ENCODE measurements around the gene LINGO3. TPM values are rescaled to one million over a fixed set of nuclear protein-coding genes. Genes with fewer than 3 reads are reported as not detected.

Gene LINGO3
- total RNA-seq, 4 donors from 2014 or later = not detected

GRCh38 chr19:2289714-2290435, 18.1 kb downstream of the LINGO3 start:
- H3K27me3 ChIP-seq = peaks cover 52% of the 10 kb centered on the region
- no peaks in the 10 kb centered on the region for H3K9me3 ChIP-seq
- peak overlapping the region; percentile 49 for H3K27ac ChIP-seq
- 2% methylated on average over 64 of the region's 74 CpGs for WGBS
- TF ChIP-seq POLR2A (IDR thresholded peaks at IDR 0.05) = no peak
- no peak for TF ChIP-seq POLR2AphosphoS5 (IDR thresholded peaks at IDR 0.05)
- no peak for TF ChIP-seq EP300 (IDR thresholded peaks at IDR 0.05)
- TF ChIP-seq CTCF (IDR thresholded peaks at IDR 0.05) = no peak
- peaks cover 39% of the 10 kb centered on the region for H3K4me1 ChIP-seq
- H3K36me3 ChIP-seq = peaks cover 4% of the 10 kb centered on the region
- peak in 1 of 2 donors; percentile 74 for DNase-seq (ENCODE audit: low spot score in 2 of 2)
- H3K4me3 ChIP-seq = peak overlapping the region; percentile 49

GRCh38 chr19:2288818-2289713, 18.9 kb downstream of the LINGO3 start:
- H3K9me3 ChIP-seq = no peaks in the 10 kb centered on the region
- TF ChIP-seq CTCF (IDR thresholded peaks at IDR 0.05) (no peak), POLR2AphosphoS5 (IDR thresholded peaks at IDR 0.05) (no peak), EP300 (IDR thresholded peaks at IDR 0.05) (no peak), POLR2A (IDR thresholded peaks at IDR 0.05) (no peak)
- peaks cover 4% of the 10 kb centered on the region for H3K36me3 ChIP-seq
- peaks cover 31% of the 10 kb centered on the region for H3K4me1 ChIP-seq
- no peak for DNase-seq (ENCODE audit: low spot score in 2 of 2)
- peak overlapping the region; percentile 18 for H3K4me3 ChIP-seq
- 42% methylated on average over 7 of the region's 28 CpGs for WGBS
- H3K27me3 ChIP-seq = peaks cover 48% of the 10 kb centered on the region
- peak overlapping the region; percentile 49 for H3K27ac ChIP-seq

DNA sequence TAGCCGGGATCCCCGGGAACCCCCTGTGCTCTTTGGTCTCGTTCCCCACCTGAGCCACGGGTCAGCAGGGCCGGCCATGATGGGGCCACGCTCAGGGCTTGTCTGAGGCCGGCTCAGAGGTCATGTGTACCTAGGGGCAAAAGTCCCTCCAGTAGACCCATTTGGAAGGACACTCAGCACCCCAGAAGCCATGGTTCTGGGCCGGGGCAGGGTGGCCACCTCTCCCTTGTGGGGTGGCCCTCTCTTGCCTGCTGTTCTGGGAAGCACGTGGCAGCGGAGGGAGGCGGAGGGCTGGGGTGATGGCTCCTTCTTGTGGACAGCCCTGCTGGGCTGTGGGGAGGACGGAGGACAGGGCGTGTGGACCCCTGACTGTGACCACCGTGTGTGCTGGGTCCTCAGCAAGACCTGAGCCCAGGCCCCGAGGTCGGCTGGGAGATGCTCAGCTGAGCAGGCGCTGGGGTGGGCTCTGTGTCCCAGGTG, 19.6 kb downstream of the LINGO3 start:
- Histone ChIP-seq H3K4me1 (peaks cover 27% of the 10 kb centered on the region), H3K36me3 (peaks cover 4% of the 10 kb centered on the region), H3K27ac (no peak overlapping the region), H3K9me3 (no peaks in the 10 kb centered on the region), H3K27me3 (peaks cover 44% of the 10 kb centered on the region), H3K4me3 (no peak overlapping the region)
- DNase-seq (ENCODE audit: low spot score in 2 of 2) = no peak
- TF ChIP-seq CTCF (IDR thresholded peaks at IDR 0.05) = no peak
- TF ChIP-seq POLR2A (IDR thresholded peaks at IDR 0.05) = no peak
- TF ChIP-seq EP300 (IDR thresholded peaks at IDR 0.05) = no peak
- no peak for TF ChIP-seq POLR2AphosphoS5 (IDR thresholded peaks at IDR 0.05)
- 90% methylated on average over 11 of the region's 17 CpGs for WGBS

DNA sequence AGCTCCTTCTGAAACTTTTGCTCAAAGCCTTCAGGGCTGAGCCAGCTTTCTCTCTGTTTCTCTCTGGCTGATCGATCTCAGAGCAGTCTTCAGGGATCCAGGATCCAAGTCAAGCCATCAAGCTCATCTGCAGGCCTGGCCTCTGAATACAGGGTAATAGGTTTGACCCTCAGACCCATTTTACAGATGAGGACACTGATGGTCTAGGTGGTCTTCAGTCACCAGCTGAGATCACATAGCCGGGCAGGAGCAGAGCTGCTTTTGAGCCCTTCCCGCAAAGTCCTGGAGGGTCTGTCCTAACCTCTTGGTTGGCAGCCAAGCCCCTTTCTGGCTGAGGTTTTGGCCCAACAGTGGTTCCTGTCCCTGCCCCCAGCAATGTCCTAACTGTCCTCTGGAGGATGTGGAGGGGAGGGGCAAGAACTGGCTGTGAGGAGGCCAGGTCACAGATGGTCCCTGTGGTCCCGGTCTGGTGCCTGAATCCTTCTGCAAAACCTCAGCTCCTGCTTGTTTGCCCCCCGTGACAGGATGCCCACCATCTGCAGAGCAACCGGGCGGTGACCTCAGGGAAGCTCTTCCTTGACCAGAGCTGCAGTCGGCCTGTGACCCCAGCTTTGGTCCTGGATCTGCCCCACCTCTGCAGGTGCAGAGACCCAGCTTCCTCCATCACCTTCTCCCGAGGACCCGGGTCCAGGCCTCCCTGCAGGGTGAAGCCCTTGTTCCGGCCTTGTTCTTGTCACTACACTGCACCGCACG, 20.2 kb downstream of the LINGO3 start:
- Histone ChIP-seq H3K27ac (no peak overlapping the region), H3K27me3 (peaks cover 44% of the 10 kb centered on the region), H3K36me3 (peaks cover under 1% of the 10 kb centered on the region), H3K4me3 (no peak overlapping the region), H3K4me1 (peaks cover 27% of the 10 kb centered on the region), H3K9me3 (no peaks in the 10 kb centered on the region)
- TF ChIP-seq CTCF (IDR thresholded peaks at IDR 0.05) (no peak), EP300 (IDR thresholded peaks at IDR 0.05) (no peak), POLR2AphosphoS5 (IDR thresholded peaks at IDR 0.05) (no peak)
- 81% methylated on average over 12 of the region's 13 CpGs for WGBS
- no peak for DNase-seq (ENCODE audit: low spot score in 2 of 2)

Data from suprapubic skin (tissue), 4 donors.